GM13976 (cell line): ENCODE results near the gene ABCB6.

Source experiments
- DNase-seq: peaks from one replicate; pipeline ENCODE4 v3.0.0; 2012; ENCODE audit warnings: low spot score
- in situ Hi-C: fragments of 300-500 bp; cut with MboI; formaldehyde crosslinking; loops from one replicate; pipeline ENCODE4 v1.12.0; 2022; ENCODE audit warnings: low sequenced_read_pairs, mixed read lengths, inconsistent platforms; ENCODE audit not compliant: unreplicated experiment
- TF ChIP-seq, protein P1 (sequence below): IDR thresholded peaks from 2 replicates; pipeline ENCODE4 v1.5.1; 2012; ENCODE audit warnings: borderline replicate concordance, mild to moderate bottlenecking; ENCODE audit not compliant: insufficient read depth; ENCODE audit errors: extremely low read depth, missing control alignments, control extremely low read depth

The ABCB6 gene

DNA sequence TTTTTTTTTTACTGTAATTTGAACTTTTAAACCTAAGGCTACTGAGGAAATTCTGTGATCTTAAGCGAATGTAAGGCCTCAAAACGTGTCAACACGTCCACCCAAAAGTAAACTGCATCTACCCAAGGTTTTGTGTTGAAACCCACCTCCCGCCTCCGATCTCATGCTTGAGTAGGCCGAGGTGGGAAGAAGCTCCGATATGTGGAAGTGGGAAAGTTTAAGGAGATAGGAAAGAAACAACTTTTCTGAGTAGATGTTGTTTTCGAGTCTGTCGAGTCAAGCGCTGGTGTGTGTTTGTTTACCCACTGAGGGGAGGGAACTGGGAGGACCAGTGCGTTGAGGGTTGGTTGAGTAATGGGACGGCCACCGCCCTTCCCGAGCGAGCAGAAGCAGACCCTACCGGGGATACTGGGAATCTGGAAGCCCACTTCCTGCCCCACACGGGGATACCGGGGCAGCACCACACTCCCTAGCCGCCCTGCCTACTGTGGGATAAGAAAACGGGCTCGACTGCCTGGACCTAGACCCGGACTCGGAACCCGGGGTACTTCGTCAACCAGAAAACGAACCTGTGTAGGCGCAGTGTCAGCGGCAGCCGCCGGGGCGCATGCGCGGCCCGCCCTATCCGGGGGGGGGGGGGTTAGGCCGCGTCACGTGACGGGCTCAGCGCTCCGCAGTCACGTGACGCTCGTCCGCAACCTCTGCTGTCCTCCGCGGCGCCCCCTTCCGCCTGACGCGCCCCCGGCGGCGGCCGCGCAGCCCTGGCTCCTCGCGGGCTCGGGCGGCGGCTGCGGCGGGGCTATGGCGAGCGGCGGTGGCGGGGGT is 41.0 kb downstream of the ABCB6 start, which contains the start of gene RETREG2:
Gene RETREG2, plus strand, starts transcription at position 724 of the 825 bp plus-strand sequence. Its CDS starts 78 bp downstream, at position 802.
- TF ChIP-seq, protein P1, sequence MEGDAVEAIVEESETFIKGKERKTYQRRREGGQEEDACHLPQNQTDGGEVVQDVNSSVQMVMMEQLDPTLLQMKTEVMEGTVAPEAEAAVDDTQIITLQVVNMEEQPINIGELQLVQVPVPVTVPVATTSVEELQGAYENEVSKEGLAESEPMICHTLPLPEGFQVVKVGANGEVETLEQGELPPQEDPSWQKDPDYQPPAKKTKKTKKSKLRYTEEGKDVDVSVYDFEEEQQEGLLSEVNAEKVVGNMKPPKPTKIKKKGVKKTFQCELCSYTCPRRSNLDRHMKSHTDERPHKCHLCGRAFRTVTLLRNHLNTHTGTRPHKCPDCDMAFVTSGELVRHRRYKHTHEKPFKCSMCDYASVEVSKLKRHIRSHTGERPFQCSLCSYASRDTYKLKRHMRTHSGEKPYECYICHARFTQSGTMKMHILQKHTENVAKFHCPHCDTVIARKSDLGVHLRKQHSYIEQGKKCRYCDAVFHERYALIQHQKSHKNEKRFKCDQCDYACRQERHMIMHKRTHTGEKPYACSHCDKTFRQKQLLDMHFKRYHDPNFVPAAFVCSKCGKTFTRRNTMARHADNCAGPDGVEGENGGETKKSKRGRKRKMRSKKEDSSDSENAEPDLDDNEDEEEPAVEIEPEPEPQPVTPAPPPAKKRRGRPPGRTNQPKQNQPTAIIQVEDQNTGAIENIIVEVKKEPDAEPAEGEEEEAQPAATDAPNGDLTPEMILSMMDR: peak; percentile 63
- in situ Hi-C loops: no loop called here
- DNase-seq: peak; percentile 99

DNA sequence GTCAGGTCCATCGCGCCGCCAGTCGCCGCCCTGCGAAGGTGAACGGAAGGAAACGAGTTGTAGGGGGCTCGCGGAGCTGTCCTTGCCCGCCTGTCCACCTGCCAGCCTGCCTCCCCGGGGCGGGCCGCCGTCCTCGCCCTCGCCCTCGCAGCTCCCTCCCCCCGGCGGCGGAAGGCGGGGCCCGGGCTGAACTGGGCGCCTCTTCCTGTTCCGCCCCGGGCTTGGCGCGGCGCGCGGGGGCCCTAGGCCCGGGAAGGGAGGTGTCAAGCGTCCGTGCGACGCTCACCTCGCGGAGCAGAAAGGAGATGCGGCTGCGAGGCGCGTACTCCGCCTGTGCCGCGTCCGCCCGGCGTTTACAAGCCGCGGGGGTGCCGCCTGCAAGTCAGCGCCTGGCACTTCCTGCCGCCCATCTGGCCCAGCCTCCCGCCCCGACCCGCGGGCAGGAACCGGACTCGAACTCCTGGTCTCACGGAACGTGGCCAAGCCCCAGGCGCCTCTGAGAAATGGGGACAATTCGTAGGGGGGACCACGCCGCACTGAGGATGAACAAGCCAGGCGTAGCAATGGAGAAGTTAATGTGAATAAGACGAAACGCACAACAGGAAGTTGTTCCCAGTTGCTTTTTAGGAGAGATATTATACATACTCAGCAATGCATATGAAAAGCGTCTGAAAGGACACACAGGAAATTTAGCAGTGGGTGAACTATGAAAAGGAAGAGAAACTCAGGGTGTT is 41.8 kb downstream of the ABCB6 start, which contains the start of gene CNPPD1:
Gene CNPPD1, minus strand, starts transcription at position 108 of the 734 bp plus-strand sequence. Its CDS starts 97 bp downstream, at position 11.
- DNase-seq: peak; percentile 94
- TF ChIP-seq, protein P1: no peak
- in situ Hi-C loops: no loop called here

DNA sequence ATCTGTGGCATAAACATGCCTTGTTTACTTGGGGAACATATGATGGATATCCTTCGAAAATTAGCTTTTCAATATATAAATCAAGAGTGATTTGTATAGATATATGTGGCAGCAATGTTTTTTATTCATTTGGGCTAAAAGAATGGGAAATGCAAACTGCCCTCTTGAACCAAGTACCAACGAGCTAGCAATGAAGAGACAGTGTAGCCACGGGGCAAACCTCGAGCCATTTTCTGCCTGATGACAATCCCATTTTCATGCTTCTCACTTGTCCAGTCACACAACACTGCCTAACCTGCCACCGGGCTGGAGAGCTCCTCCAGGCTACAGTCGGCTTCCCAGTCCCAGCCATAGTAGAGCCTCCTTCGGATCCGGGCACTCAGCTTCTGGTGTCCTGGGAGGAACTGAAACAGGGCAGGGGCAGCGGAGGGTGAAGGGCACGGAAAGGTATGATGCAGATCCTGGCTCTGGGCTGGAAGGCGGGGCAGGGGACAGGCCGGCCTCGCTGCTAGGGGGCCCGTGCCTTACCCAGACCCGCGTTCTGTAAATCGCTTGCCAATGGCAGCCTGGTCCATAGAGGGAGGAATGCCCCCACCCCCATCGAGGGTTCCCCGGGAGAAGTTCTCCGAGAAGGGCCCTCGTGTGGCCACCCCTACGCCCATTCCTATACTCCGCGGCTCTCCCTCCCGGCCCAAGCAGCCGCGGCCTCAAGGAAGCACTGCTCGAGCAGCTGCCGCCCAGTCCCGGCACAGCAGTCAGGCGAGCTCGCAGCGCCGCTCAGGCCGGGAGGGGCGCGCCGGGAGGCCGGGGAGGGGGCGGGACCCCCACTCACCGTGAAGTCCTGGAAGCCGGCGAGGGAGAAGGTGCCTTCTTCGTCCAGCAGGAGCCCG is 42.6 kb downstream of the ABCB6 start:
- DNase-seq: peak; percentile 46
- in situ Hi-C loops: no loop called here
- TF ChIP-seq, protein P1: no peak

GRCh38 chr2:219175486-219175885 is 43.3 kb downstream of the ABCB6 start:
- no peak for DNase-seq
- TF ChIP-seq, protein P1: no peak
- in situ Hi-C loops: no loop called here

GRCh38 chr2:219174801-219175200 is 44.0 kb downstream of the ABCB6 start:
- no peak for DNase-seq
- TF ChIP-seq, protein P1: no peak
- in situ Hi-C loops: loop anchor here (25.0 kb wide), 1 partner anchor 112 kb away; the partner anchor contains the start of gene DNAJB2
